Inflammatory macrophage treated with lipopolysaccharide for 1 hour (primary cell): ENCODE measurements around the gene GDPD2.
"Not testable (repeated sequence)": the region's sequence is repeated elsewhere in the genome, so short reads cannot be mapped to it uniquely, and the experiment has no call there.

Experiments
- DNase-seq, 2 donors: peaks; one replicate each; pipeline ENCODE4 v3.0.0-alpha.2; 2020 to 2022

The GDPD2 gene, protein sequence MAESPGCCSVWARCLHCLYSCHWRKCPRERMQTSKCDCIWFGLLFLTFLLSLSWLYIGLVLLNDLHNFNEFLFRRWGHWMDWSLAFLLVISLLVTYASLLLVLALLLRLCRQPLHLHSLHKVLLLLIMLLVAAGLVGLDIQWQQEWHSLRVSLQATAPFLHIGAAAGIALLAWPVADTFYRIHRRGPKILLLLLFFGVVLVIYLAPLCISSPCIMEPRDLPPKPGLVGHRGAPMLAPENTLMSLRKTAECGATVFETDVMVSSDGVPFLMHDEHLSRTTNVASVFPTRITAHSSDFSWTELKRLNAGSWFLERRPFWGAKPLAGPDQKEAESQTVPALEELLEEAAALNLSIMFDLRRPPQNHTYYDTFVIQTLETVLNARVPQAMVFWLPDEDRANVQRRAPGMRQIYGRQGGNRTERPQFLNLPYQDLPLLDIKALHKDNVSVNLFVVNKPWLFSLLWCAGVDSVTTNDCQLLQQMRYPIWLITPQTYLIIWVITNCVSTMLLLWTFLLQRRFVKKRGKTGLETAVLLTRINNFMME

DNA sequence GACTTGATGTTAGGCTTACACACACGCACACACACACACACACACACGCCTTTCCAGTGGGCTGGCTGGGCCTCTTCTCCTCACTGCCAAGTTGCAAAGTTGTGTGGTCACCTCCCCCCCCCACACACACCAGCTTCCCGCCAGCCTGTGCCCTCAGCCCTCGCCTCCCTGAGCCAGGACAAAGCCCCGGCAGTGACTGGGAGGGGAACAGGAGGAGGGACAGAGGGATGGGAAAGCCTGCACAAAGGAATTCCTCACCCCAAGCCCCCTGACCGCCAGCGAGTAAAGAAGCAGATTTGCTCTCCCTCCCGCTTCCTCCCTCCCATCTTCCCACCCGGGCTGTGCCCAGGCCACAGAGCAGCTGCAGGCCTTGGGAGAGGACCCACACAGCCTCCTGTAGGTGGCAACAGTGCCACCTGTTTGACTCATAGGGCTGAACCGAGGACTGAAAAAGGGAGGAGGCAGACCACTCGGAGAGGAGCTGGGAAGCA is at the start of gene GDPD2:
GDPD2 (plus strand) TSS at position 464 of the 491 bp plus-strand sequence. CDS start 1,671 bp downstream, outside the sequence.
- no peak for DNase-seq

DNA sequence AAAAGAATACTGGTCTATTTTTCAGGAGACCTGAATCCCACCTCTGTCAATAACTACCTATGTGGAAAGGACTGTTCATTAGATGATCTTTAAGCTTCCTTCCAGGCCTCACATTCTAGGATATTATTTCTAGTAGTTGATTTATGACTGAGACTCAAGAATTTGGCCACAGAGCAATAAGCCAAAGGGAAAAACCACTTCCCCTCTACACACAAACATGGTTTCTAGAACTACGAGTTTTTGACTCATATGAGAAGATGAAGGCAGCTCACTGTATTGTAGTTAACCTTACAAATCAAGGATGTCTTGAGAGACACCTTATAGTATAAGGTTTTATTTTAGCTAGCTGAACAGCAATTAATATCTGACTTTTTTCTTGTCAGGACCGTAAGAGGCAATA is 36.9 kb upstream of the GDPD2 start:
- DNase-seq: no peak

DNA sequence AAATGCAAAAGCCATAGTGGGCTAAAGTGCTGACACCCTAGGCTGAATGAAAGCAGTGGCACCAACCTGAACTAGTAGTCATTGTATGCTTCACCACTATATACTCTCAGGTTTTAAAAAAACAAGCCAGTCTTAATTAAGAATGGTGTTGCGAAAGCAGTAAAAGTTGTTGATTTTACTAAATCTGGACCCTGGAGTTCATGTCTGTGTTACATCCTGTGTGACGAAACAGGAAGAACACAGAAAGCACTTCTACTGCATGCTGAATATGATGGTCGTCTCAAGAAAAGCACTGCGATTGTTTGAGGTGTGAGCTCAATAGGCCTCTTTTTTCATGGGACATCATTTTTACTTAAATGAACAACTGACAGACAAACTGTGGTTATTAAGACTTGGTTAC is 24.2 kb upstream of the GDPD2 start:
- peak in 1 of 2 donors; percentile 0 for DNase-seq

DNA sequence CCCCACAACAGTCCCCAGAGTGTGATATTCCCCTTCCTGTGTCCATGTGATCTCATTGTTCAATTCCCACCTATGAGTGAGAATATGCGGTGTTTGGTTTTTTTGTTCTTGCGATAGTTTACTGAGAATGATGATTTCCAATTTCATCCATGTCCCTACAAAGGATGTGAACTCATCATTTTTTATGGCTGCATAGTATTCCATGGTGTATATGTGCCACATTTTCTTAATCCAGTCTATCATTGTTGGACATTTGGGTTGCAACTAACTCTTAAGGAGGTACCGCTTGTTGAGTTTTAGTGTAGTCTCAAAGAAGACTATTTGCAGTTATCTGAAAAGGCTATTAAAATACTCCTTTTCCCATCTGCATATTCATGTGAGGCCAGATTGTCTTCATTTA is 22.9 kb upstream of the GDPD2 start:
- not testable (repeated sequence) for DNase-seq

DNA sequence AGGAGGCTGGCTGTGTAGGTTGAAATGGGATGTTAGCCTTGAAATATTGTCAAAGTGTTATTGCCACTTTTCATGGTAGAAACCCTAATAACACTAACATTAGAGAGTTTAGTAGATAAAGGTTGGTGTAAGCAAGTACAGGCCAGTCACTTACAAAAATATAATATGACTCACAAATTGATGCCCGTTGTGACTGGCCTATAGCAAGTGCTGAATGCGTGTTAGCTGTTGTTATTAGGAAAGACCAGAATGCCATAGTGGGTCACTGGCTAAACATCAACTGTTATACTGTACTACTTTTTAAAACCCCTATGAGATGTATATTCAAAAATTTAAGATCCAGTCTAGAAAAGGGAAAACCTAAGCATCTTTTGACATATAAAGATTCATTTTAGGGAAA is 20.4 kb upstream of the GDPD2 start:
- DNase-seq: no peak

DNA sequence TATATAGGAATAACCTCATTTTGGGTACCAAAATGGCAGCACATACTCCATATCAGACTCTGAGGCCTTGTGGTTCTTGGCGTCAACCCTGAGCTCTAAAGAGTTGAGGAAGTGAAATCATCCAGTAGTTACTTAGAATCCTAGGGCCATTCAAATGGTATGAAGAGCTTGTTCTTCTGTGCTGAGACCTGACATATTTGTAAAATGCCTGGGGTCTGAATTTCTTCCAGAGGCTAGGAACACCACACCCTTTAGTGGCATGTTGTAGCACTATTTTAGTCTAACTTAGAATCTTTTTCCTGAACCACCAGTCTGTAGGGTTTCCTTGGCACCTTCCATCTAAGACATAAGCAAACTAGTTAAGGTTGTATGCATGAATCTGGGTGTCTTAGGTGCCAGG is 18.1 kb upstream of the GDPD2 start:
- no peak for DNase-seq

DNA sequence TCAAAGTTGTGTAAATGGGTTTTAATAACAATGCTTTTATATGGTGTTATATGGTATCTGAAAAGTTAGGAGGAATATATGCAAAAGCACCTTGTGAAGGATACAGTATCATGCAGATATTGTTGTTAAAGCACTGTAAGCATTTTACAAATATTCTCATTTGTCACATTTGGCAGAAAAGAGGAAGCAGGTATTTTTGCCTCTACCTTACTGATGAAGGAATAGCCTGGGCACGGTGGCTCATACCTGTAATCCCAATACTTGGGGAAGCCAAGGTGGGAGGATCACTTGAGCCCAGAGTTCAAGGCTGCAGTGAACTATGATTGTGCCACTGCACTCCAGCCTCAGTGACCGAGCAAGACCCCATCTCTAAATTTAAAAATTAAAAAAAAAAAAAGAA is 12.2 kb upstream of the GDPD2 start:
- no peak for DNase-seq

DNA sequence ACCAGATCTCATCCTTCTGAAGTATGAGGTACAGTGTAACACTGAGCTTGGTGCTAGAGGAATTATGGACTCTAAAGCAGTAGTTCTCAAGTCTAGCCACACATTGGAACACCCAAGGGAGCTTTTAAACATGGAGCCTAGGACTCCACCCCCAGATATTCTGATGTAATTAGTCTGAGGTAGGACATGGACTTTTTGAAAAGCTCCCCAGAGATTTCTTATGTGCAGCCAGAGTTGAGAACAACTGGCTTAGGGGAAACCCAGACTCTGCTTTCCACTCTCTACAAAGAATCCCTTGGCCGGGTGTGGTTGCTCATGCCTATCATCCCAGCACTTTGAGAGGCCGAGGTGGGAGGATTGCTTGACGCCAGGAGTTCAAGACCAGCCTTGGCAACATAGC is 11.6 kb upstream of the GDPD2 start:
- peak in 1 of 2 donors; percentile 19 for DNase-seq

DNA sequence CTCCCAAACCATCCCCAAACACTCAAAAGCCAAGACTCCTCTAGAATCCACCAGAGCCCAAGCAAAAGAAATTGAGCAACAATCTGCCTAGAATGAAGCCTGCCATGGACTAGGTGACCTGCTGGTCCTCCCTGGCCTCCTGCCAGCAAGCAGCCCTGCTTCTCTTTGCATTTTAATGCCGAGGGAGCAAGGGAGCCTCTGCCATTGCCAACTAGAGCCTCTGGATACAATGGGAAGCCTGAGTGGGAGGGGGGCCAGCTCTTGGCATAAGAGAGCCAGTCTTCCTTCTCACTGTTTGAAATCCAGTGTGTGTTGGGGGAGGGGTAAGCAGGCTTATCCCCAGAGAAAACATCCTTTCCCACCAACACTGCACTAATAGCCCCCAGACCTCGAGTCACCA is 1.5 kb upstream of the GDPD2 start:
- DNase-seq: no peak

GRCh38 chrX:70423936-70424675 is 992 bp downstream of the GDPD2 start:
- DNase-seq: no peak

DNA sequence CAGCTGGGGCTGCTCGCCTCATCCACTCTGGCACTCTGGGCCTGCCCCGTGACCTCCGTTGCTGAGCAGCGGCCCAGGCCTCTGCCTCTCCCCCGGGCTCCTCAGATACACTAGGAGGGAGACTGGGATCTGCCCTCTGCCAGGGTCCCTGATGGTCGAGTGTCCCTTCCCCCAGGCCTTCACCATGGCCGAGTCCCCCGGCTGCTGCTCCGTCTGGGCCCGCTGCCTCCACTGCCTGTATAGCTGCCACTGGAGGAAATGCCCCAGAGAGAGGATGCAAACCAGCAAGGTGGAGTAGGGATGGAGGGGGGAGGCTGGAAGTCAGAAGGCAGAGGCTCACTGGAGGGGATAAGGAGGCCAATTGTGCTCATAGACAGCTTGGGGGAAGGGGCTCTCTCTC is 1.7 kb downstream of the GDPD2 start:
- no peak for DNase-seq

DNA sequence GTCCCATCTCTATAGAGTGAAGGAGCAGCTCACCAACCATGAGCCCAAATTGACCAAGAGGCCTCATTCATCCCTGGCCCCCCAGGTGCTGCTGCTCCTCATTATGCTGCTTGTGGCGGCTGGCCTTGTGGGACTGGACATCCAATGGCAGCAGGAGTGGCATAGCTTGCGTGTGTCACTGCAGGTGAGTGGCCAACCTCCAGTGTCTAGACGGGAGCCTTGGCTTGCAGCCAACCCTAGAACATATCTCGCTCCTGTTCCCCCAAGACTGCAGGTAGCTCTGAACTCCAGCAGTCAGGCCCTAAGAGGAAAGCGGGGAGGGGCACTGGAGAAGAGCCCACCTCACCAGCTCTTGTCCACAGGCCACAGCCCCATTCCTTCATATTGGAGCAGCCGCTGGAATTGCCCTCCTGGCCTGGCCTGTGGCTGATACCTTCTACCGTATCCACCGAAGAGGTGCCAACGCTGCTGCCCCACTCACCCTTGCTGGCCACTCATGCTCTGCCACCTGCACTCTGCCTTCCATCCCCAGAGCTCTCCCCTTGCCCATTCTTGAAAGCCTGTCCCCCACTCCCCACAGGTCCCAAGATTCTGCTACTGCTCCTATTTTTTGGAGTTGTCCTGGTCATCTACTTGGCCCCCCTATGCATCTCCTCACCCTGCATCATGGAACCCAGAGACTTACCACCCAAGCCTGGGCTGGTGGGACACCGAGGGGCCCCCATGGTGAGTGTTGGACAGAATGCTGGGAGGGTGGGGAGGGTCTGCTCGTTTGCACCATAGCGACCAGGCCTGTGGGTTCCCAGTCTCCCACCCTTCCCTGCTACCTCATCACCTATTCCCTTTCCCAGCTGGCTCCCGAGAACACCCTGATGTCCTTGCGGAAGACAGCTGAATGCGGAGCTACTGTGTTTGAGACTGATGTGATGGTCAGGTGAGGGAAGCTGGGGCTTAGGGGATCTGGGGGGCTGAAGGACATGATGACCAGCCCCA is 3.5 kb downstream of the GDPD2 start:
- no peak for DNase-seq

GRCh38 chrX:70427365-70427764 is 4.3 kb downstream of the GDPD2 start:
- no peak for DNase-seq

DNA sequence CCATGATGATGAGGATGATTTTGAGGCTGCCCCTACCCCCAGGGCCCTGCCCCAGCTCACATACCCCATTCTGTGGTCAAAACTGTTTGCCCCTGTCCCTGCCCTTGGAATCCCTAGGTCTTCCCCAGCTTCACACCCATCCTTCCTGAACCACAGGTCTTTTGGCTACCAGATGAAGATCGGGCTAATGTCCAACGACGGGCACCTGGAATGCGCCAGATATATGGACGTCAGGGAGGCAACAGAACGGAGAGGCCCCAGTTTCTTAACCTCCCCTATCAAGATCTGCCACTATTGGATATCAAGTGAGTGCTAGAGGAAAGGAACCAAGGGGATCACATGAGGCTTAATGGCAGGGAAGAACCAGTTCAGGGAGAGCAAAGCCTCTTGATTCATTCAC is 6.6 kb downstream of the GDPD2 start:
- DNase-seq: no peak

GRCh38 chrX:70432936-70433847 is 10.1 kb downstream of the GDPD2 start:
- peak in 1 of 2 donors; percentile 5 for DNase-seq

GRCh38 chrX:70433848-70434351 is 10.8 kb downstream of the GDPD2 start:
- peak; percentile 15 to 46 for DNase-seq

GRCh38 chrX:70434352-70434866 is 11.3 kb downstream of the GDPD2 start:
- peak; percentile 46 to 52 for DNase-seq

DNA sequence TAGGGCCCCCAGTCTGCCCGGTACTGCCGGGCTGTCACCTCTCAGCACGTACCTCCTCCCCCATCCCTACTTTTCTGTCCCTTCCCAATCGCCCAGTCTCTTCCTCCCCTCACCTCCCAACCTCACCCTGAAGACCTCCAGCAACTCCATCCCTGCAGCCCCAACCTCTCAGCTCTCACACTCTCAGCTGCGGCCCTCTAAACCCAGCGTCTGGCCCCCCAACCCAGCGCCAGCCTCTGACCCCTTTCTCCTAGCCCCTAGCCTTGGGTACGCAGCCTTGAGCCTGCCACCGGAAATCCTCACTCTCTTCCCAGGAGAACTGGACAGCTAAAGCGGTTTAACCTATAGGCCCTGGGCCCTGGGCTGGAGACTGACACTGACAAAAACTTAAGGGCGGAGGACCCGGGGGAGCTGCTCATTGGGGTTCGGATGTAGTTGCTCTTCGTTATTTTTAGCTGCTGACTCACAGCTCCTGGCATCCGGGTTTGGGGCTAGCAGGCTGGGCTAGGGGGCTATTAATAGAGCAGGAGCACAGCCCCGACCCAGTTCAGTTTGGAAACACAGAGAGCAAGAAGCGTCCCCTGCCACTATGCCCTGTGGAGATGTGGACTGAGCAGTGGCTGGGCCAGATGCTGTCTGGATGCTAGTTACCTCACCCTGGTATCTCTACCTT is 11.9 kb downstream of the GDPD2 start:
- no peak for DNase-seq

GRCh38 chrX:70436343-70436742 is 13.2 kb downstream of the GDPD2 start:
- DNase-seq: no peak

DNA sequence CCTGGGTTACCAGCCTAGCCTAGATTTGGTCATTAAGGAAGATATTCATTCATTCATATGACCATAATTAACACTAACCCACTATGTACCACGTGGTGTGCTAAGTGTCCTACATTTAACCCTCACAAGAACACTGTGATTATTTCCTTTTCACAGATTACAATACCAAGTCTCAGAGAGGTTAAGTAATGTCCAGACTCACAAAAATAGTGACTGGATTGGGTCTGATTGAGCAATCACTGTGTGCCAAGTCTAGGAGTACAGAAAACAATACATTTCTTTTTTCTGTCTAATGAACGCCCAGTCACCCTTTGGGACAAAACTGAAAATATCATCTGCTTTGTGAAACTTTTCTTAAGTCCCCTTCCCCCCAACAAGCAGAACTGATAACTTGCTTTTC is 13.9 kb downstream of the GDPD2 start:
- DNase-seq: peak; percentile 15 to 19
